Activated CD8-positive, alpha-beta memory T cell treated with anti-CD3 and anti-CD28 coated beads for 48 hours (primary cell): ENCODE measurements around the gene TPCN2.
A peak's percentile ranks its signal among the peaks of the same experiment; 100 is the strongest.

Experiments used
- DNase-seq, 3 experiments: peaks; one replicate each; pipeline ENCODE4 v3.0.0-alpha.2; 2020; ENCODE audit warnings: low read depth in 2 of 3, low spot score in 2 of 3

The TPCN2 gene

DNA sequence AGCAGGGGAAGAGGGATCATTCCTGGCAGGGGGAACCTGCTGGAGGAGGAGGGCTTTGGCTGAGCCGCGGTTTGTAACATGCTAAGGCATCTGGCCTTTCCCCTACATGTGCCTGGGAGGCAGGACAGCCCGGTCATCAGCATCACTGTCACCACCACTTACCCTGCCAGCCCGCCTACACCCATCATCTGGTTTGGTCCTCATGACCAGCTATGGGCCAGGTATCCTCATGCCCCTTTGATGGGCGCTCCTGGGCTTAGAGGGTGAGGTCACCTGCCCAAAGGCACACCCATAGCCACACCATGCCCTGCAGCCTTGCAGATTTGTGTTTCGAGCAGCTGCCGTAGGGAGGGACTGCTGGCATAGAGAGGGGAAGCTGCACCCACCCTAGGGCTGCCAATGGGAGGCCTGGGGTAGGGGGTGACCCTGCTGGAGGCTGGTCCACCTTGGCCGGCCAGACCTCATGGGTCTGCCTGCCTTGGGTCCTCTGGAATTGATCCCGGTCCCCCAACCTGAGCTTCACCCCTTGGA, 38.3 kb upstream of the TPCN2 start:
- no peak for DNase-seq

DNA sequence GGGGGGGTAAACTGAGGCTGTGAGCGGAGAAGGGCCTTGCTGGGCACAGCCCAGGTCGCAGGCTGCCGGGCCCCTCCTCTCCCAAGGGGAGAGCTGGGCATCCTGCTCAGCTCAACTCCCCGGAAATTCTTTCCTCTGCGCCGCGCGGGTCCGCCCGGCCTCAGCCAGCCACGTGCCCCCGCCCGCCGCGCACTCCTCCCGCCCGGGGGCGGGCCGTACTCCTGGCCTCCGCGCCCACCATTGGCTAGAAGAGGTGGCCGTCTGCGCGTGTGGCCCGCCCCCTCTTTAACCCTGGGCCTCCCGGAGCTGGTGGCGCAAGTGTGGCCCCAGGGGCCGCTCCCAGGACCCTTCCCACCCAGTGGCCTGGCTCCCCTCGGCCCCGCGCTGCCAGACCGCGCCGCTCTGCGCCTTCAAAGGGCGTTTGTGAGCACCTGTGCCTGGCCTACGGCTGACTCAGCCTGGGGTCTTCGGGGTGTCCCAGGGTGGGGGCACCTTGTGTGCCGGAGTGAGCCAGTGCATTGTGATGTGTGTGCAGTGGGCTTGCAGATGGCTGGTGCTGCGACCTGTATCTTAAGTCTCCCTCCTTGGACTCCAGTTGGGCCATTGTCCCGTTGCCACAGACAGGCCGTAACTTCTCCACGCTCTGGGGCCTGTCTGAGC, 37.6 kb upstream of the TPCN2 start:
- DNase-seq = peak in 2 of 3 experiments; percentile 18 to 22

DNA sequence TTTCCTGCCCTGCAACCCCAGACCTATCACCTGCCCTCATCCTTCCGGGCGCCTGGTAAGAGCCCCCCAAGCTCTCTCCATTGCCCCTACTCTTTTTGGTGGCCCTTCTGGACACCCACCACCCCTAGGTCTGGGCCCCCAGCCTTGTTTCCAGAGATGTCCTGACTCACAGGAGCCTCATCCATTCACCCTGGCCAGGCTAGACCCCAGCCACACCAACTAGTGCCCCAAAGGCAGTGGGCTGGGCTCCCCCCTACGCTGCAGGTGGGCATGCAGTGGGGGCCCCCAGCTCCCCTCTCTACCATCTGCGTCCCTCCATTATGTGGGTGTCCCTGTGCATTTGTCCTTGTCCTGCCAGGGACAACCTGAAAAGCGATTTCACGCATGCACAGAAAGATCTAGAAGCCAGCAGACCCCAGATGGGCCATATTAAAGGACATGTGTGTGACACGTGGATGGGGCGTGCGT, 37.1 kb upstream of the TPCN2 start:
- no peak for DNase-seq

DNA sequence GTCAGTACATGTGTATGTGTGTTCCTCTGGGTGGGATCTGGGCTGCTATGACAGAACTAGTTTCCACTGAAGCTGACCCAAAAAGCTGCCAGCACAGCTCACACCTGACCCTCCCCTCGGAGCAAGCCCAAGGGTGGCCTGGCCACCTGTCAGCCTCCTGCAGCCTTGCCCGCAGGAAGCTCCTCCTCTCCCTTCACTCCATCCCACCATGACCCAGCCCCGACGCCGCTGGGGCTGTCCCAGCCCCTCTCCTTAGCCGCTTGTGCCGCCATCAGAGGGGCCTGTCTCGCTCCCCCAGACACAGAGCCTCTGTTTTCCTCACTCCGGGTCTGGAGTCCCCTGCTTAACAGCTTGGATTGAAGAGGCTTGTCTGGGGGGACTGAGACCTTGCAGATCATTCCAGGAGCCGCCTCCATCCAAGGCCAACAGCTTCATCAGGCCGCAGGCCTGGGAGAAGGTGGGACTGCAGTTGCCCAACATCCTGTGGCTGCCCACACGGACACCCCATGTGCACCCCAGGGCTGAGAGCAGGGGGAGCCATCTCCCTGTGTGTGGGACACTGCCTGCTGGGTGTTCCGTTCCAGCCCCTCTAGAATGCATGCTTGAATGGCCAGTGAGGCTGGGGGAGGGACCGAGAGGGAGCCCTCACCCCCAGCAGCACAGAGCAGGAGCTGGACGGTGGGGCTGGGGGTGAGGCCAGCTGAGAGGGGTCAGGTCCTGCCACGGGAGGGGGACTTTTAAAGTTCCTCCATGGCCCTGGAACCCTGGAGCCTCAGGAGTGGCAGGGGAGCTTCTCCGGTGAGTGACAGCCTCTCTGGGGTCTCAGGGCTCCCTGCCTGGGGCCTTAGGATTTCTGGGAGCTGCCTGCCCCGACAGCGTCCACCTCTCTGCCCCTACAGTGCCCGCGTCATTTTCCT, 36.4 kb upstream of the TPCN2 start:
- no peak for DNase-seq

DNA sequence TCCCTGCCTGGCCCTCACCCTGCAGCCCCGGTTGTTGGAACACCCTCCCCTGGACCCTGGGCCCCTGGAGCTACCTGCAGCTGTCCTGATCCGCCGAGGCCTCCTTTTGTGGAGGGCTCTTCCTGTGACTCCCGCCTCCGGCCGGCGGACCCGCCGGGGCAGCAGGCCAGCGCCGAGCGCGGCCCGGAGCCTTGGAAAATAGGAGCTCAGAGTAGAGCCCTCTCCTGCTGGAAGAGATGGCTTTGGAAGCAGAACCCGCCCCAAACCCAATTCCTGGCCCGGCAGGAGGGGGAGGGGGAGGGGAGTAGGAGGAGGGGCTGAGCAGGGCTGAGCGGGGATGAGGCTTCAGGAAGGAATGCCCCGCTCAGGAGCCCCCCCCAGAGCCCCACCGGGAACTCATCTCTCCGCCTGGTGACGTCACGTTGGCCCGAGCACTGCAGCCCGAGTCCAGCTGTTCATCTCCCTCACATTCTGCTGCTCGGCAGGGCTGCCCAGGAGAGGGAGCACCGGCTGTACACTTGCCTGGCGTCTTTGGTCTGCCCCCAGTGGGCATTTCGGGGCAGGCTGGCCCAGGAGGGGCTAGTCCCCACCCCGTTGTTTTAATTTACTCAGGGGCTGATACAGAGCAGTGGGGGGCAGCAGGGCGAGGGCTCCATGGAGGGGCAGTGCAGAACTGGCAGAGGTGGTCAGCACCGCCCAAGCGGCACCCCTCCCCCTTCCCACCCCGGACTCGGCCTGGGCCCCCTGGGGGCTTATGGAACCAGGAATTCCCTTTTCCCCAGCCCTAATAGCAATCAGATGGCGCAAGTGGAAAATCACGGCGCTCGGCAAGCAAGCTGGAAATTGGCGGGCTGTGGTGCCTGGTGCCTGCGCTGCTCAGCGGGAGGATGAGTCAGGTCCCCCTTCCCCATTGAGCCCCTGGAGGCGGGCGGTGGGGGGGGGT, 35.5 kb upstream of the TPCN2 start, which contains the start of gene MRGPRF:
MRGPRF (minus strand) TSS at position 238 of the 943 bp plus-strand sequence. CDS start 3,345 bp downstream, outside the sequence.
- DNase-seq = no peak

DNA sequence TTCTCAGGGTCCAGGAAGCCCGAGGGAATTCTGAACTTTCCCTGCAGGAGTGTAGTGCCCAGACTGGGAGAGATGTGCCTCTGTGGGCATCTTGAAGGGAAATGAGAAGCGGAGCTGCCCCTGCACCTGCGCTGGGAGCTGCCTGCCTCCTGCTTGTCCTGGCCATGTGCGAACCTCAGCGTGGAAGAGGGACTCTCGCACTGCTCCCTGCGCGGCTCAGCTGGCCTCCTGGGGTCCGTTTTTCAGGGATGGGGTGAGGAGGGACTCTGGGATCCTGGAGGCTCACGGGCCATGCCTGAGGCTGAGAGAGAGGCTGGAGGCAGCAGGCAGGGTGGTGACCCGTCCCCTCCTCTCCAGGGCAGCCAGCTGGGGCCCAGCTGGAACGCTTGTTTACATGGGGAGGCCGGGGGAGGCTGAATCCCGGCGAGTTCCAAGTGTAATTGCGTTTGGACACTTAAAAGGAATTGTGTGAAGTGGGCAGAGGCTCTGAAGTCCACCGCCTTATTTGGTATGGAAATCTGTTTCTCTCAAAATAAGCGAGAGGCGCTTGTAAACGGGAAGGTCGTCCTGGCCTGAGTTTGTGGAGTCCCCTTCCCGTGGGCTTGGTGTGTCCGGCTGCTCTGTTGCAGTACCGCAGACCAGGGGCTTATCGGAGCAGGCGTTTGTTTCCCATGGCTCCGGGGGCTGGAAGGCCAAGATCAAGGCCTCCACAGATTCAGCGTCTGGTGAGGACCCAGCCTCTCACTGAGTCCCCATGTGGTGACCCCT, 34.5 kb upstream of the TPCN2 start:
- DNase-seq = no peak

DNA sequence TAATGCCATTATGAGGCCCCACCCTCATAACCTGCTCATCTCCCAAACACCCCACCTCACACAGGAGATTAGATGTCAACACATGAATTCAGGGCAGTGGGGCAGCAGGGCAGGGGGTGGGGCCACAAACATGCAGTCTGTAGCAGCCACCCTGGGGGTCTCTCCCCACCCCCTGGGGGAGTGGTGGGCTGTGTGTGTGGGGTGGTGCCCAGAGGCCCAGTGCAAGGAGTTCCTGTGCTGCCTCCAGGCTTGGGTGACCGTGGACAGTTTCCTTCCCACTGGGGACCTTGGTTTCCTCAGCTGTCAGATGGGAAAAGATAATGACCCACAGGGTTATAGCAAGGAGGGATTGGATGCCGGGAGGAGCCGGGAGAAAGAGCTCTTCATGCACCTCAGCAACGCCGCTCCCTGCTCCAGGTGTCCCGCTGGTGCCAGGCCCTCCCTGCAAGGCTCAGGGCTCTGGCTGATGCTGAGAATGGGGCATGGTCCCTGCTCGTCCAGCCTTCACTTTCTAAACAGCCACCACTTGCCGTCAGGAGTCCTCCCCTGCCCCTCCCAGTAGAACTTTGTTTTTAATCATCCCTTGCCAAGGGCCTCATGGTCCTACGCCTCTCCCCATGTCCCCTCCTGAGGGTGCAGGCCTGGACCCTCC, 33.7 kb upstream of the TPCN2 start:
- DNase-seq = no peak

DNA sequence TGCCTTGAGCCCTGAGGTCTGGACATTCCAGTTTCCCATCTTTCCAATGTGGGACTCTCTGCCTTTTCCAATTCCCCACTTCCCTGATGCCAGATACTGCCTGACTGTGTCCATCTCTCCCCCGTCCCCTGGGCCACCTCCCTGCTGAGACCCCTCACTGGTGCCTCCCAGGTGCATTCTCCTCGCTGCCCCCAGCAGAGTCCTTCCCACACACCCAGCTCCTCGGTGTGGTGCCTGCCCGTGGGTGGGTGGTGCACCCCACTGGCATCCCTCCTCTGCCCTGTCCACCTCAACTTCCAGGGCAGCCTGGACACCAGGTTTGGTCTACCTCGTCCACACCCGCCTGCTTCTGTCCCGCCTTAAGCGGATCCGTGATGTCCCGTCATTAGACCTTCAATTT, 30.8 kb upstream of the TPCN2 start:
- no peak for DNase-seq

DNA sequence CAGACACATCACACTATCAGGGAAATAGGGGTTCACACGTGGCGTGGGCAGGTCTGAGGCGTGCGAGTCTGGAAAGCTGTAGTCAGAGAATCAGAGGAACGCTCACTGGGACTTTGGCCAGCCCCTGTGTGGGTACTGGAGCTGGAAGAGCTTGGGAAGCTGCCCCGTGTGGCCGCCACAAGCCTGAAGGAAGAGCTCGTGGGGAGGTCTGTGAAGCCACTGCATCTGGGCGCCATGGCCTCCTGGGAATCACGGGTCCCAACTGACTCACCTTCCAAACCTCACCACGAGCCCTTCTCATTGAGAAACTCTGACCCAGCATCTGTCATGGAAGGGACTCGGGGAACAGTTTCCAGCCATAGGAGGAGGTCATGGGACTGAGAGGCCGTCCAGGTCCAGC, 29.8 kb upstream of the TPCN2 start:
- DNase-seq = no peak

DNA sequence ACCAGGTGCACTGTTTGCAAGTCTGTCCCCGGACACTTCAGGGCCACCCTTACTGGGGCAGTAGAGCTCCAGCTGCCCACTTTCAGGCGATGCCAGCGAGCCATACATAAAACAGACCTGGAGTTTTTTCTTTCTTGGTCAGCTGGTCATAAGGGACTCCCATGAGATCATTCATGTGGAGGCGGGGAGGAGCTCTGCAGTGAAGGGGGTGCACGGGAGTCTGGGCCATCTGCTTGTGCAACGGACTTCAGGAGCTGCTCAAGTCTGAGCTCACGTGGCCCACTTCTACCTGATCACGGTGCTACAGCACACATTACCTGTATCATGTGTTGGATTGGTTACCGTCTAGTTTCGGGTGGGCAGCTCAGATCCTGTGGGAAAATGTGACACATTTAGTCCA, 26.5 kb upstream of the TPCN2 start:
- DNase-seq = no peak

DNA sequence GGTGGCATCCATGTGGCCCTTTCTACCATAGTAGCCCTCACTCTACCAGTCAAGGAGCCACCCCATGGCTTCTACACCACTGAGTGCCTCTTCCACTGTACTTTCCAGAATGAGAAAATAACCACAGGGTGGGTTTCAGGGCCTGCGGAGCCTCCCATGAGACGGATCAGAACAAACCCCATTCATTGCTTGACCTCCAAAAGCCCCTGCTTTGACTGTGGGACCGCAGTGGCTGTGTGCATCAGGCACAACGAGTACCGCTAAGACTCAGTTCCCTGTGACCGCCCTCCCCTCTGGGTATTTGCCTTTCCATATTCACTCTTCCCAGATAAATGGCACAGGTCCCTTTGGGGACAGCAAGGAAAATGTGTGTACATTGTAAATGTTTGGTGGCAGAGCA, 24.2 kb upstream of the TPCN2 start:
- DNase-seq = no peak

DNA sequence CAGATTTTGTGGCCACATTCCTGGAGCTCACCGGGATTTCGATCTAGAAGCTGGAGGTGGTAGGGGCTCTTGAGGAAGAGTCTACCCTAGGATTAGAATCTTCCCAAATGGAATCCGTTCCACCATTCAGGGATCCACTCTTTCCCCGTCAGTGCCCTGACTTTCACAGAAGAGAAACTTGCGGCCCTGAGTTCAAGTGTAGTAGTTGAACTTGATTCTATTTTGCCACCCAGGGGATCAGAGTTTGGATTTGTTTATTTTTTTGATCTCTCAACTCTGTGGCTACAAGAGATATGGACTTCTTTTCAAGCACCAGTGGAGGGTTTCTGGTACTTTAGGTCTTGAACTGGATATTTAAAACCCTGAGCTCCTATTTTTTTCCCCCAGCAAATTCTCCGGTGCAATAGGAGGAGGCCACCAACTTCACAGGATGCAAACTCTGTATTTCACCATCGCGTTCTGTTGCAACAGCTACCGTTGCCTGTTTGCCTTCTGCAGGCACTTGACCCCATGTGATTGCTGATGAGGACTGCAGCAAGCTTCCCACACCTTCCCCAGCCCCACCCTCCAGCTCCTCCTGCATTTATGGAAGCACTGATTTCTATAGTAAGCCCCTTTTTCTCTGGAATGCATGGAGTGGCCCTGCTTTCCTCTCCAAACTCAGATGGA, 20.9 kb upstream of the TPCN2 start:
- DNase-seq = no peak

DNA sequence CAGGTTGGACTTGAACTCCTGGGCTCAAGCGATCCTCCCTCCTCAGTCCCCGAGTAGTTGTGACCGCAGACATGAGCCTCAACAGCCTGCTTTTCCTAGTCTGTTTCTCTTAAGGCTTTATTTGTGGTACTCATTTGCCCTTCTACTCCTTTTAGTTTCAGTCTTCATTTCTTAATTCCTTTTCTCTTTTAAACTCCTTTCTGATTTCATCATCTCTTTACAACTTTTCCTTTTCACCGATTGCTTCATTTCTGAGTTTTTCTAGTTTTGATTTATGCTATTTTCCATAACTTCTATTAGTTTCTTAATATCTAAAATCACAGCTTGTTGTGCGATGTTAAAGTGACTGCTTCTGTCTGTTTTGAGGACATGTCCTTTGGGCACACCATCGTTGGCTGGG, 18.4 kb upstream of the TPCN2 start:
- no peak for DNase-seq

DNA sequence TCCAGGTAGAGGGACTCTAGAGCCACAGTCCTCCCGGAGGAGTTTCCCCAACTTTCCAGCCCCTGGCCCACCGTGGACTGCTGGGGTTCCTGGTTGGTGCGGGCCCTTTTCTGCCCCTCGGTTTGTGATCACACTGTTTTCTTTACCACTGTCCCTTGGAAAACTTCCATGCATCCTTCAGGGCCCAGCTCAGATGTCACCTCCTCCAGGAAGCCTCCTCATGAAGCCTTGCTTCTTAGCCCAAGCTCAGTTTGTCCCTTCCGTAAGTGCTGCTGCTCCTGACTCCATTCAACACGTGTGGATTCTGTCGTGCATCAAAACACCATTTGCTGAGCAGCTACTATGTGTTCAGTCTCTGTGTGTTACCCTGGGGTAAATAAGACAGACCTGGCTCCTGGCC, 15.9 kb upstream of the TPCN2 start:
- DNase-seq = no peak

DNA sequence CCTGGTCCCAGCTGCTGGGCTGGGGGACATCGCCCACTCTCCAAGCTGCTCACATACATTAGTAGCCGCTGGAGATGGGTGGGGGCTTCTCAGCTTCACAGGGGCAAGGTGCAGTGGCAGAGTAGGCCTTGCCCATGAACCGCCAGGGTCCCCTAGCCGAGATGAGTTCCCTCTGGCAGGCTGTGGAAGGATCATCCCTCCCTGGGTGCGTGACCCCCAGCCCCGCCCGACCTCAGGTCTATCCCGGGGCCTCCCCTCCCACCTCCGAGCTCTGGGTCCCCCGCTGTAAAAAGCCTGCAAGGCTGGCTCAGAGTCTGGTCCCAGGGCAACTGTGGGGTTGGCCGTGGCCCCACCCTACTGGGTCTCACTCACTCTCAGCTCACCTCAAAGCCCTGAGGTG, 15.3 kb upstream of the TPCN2 start:
- no peak for DNase-seq

DNA sequence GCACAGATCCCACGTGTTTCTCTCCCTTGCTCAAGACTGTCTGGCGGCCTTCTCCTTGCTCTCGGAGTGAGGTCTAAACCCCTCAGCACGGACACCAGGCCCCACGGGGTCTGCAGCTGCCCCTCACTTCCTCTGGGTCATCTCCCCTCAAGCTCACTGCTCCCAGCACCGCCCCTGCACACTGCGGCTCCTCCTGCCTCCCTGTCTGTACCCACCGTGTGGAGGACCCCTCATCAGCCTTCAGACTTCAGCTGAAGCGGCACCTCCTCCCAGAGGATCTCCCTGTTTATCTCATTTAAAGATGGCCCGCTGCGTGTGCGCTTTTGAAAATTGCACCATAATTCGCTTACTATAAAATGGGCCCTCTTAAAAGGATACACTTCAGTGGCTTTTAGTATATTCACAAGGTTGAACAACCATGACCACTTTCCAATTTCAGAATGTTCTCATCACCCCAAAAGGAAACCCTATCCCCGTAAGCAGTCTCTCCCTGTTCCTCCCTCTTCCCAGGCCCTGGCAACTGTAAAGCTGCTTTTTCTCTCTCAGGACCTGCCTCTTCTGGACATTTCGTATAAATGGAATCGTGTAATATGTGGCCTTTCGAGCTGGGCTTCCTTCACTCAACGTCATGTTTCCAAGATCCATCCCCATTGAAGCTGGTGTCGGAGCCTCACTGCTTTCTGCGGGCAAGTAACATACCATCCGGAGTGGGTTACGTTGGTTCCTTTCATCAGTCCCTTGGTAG, 14.4 kb upstream of the TPCN2 start:
- DNase-seq = no peak

DNA sequence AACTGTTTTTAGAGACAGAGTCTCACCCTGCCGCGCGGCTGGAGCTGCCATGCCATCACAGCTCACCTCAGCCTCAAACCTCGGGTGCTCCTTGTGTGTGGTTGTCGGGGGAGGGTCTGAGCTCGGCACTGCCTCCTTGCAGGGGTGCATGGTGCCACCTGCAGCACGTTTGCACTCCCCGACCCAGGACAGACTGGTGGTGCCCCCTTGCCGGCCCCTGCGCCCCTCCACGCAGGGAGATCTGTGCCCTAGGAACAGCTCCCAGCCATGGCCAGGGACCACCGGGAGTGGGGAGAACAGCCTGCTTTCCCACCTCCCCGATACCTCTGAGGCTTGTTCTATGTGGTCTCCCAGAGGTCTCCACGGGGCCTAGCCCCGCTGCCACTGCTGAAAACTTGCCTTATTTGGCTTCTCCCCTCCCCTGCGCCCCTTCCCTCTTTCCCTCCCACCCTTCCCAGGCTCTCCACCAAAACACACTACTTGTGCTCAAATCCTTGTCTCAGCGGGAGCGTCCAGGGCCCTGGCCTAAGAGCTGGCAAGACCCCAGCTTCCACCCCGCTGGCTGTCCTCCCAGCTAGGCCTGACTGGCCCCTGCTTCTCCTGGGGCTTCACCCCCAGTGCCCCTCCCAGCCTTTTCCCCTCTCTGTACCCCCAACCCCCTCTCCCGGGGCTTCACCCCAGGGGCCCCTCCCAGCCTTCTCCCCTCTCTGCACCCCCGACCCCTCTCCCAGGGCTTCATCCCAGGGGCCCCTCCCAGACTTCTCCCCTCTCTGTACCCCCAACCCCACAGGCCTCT, 13.4 kb upstream of the TPCN2 start:
- no peak for DNase-seq

DNA sequence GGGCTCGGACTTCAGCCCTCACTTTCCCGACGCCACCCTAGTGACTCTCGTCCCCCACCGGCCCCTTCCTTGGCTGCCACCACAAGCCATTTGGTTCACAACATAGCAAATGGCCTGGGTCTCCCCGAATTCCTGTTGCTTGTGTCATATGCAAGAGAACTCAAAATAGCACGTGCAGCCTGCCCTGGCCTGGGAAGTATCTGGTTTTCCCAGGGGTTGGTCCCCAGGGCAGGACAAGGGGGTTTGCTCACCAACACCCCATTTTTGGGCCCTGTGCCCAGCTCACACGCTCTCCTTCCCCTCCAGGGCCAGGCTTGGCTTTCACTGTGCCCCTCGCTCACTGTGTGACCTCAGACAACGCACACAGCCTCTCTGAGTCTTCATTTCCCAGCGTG, 12.8 kb upstream of the TPCN2 start:
- no peak for DNase-seq
